Thyroid gland (tissue), 4 donors: Measurements from ENCODE around the gene TRPM1. TPM values are rescaled to one million over a fixed set of nuclear protein-coding genes. Genes with fewer than 3 reads are reported as not detected.

Source experiments
- DNase-seq, 2 donors: peaks; one replicate each; pipeline ENCODE4 v3.0.0-alpha.2; 2019
- H3K27ac ChIP-seq, 3 donors: fragments of 200-600 bp; sonication (generic); 1 replicate in 2 of 3; 2 replicates in 1 of 3; pipeline ENCODE4 v1.5.1; 2016 to 2019; ENCODE audit warnings: mild to moderate bottlenecking in 1 of 3, moderate library complexity in 1 of 3
- H3K27me3 ChIP-seq: fragments of 200-600 bp; sonication (generic); one replicate; pipeline ENCODE4 v1.5.1; 2019
- H3K36me3 ChIP-seq, 2 donors: fragments of 200-600 bp; sonication (generic); one replicate each; pipeline ENCODE4 v1.5.1; 2016 to 2019
- H3K4me1 ChIP-seq, 2 donors: fragments of 200-600 bp; sonication (generic); one replicate each; pipeline ENCODE4 v1.5.1; 2017 to 2019
- H3K4me3 ChIP-seq, 3 donors: fragments of 200-600 bp; sonication (generic); replicated peaks in 1 of 3; 1 replicate in 2 of 3; 2 replicates in 1 of 3; pipeline ENCODE4 v1.5.1; 2016; ENCODE audit warnings: mild to moderate bottlenecking in 1 of 3
- H3K9me3 ChIP-seq: fragments of 200-600 bp; sonication (generic); one replicate; pipeline ENCODE4 v1.5.1; 2017
- CTCF ChIP-seq, 6 experiments: fragments of 200-600 bp in 3 of 6; fragments of 450-650 bp in 3 of 6; sonication (generic) in 3 of 6; IDR thresholded peaks; one replicate each; pipeline ENCODE4 v1.5.1; 2016 to 2019; ENCODE audit warnings: antibody characterized with exemption in 6 of 6, mild to moderate bottlenecking in 2 of 6, inconsistent platforms in 1 of 6, moderate library complexity in 1 of 6
- POLR2A ChIP-seq, 2 donors: fragments of 450-650 bp; IDR thresholded peaks; one replicate each; pipeline ENCODE4 v1.6.1; 2017; ENCODE audit warnings: antibody characterized with exemption in 2 of 2, mild to moderate bottlenecking in 2 of 2, moderate library complexity in 1 of 2
- WGBS, 2 donors: methylation state at CpG; one replicate each; pipeline ENCODE4 v1.1.5; 2017; 5-methylcytosine and 5-hydroxymethylcytosine counted together
- intact Hi-C: fragments of 100-400 bp; cut with DNase I; formaldehyde crosslinking; loops from one replicate; pipeline ENCODE4 v1.15.1; 2023
- total RNA-seq, 4 donors: library from RNA; depleted of rRNA; stranded (reverse); fragments of >200 nt; gene quantifications; one replicate each; pipeline ENCODE4 v1.2.3, GENCODE V29; 2016

Gene TRPM1
- total RNA-seq, 4 donors from 2014 or later = not detected

GRCh38 chr15:31032961-31033371 lies 68.6 kb downstream of the TRPM1 start:
- 20 to 28% methylated on average over 5 of the region's 5 CpGs for WGBS, 2 donors
- TF ChIP-seq CTCF (IDR thresholded peaks at IDR 0.05) (no peak), POLR2A (IDR thresholded peaks at IDR 0.05) (no peak)
- no peaks in the 10 kb centered on the region for H3K9me3 ChIP-seq

GRCh38 chr15:31031471-31032067 lies 70.0 kb downstream of the TRPM1 start:
- intact Hi-C loops = no loop called here
- Histone ChIP-seq H3K9me3 (no peaks in the 10 kb centered on the region), H3K4me3 (no peak overlapping the region), H3K4me1 (peaks cover 14 to 16% of the 10 kb centered on the region in 2 donors), H3K27me3 (no peaks in the 10 kb centered on the region), H3K27ac (no peak overlapping the region), H3K36me3 (no peaks in the 10 kb centered on the region)
- TF ChIP-seq POLR2A (IDR thresholded peaks at IDR 0.05) (no peak), CTCF (IDR thresholded peaks at IDR 0.05) (no peak)
- DNase-seq = no peak
- WGBS, 2 donors = 94 to 96% methylated on average over 3 of the region's 3 CpGs

More at GRCh38 chr15:31032961-31033371, 68.6 kb downstream of the TRPM1 start:
- no peaks in the 10 kb centered on the region for H3K36me3 ChIP-seq
- peaks cover 14 to 16% of the 10 kb centered on the region in 2 donors for H3K4me1 ChIP-seq
- H3K27me3 ChIP-seq = no peaks in the 10 kb centered on the region
- no peak overlapping the region for H3K4me3 ChIP-seq
- peak overlapping the region in 2 of 3 donors; percentile 4 to 29 for H3K27ac ChIP-seq
- intact Hi-C loops = no loop called here
- peak; percentile 20 to 25 for DNase-seq

- H3K27ac ChIP-seq = no peak overlapping the region
- H3K4me3 ChIP-seq = no peak overlapping the region
- 82 to 85% methylated on average over 8 of the region's 8 CpGs for WGBS, 2 donors
- DNase-seq = no peak
- H3K9me3 ChIP-seq = no peaks in the 10 kb centered on the region
- H3K36me3 ChIP-seq = no peaks in the 10 kb centered on the region
- intact Hi-C loops = no loop called here
- TF ChIP-seq POLR2A (IDR thresholded peaks at IDR 0.05) = no peak
- no peak for TF ChIP-seq CTCF (IDR thresholded peaks at IDR 0.05)
- H3K27me3 ChIP-seq = no peaks in the 10 kb centered on the region
- H3K4me1 ChIP-seq = peaks cover 15 to 18% of the 10 kb centered on the region in 2 donors
These were observed 73.5 kb downstream of the TRPM1 start for GRCh38 chr15:31027910-31028578.

- whole genome bisulfite sequencing, 2 donors = 93 to 95% methylated on average over 25 of the region's 25 CpGs
- Histone ChIP-seq H3K27ac (no peak overlapping the region), H3K27me3 (no peaks in the 10 kb centered on the region), H3K4me1 (peaks cover 10 to 11% of the 10 kb centered on the region in 2 donors), H3K4me3 (no peak overlapping the region), H3K36me3 (no peaks in the 10 kb centered on the region), H3K9me3 (no peaks in the 10 kb centered on the region)
- intact Hi-C loops = no loop called here
- no peak for TF ChIP-seq CTCF (IDR thresholded peaks at IDR 0.05)
- no peak for TF ChIP-seq POLR2A (IDR thresholded peaks at IDR 0.05)
- no peak for DNase-seq
These were observed 75.5 kb downstream of the TRPM1 start for GRCh38 chr15:31025996-31026395.

- no peak for DNase-seq
- WGBS, 2 donors = 52 to 60% methylated on average over 3 of the region's 3 CpGs
- no peaks in the 10 kb centered on the region for H3K27me3 ChIP-seq
- H3K9me3 ChIP-seq = no peaks in the 10 kb centered on the region
- no peaks in the 10 kb centered on the region for H3K36me3 ChIP-seq
- intact Hi-C loops = no loop called here
- TF ChIP-seq CTCF (IDR thresholded peaks at IDR 0.05) (no peak), POLR2A (IDR thresholded peaks at IDR 0.05) (no peak)
- no peak overlapping the region for H3K4me3 ChIP-seq
- H3K27ac ChIP-seq = no peak overlapping the region
- H3K4me1 ChIP-seq = peaks cover 10 to 11% of the 10 kb centered on the region in 2 donors
These were observed 76.5 kb downstream of the TRPM1 start for GRCh38 chr15:31024979-31025378.
